ENCODE results near the gene SMPD1.

Gene SMPD1

DNA sequence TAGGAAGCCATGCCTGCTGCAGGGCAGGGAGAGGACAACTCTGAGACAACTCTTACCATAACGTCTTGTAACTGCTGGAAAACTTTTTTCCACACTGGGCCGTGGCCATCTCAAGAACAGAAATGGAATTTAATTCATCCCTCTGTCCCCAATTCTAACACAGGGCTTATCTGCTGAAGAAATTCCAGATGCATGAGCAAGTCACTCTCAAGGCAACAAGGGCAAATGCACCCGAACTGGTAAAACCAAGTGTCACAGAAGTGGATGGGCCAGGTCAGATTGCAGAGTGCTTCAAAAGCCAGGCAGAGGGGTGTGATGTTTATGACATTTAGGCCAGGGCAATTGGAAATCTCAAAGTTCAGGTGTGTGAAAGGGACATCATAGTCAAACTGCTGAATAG, 7.4 kb downstream of the SMPD1 start:
- H3K4me3 ChIP-seq (ENCODE audit: control insufficient read depth, low read depth, low read length) = no peak overlapping the region
- no peak for DNase-seq (ENCODE audit: low read depth)
- TF ChIP-seq, protein P1, sequence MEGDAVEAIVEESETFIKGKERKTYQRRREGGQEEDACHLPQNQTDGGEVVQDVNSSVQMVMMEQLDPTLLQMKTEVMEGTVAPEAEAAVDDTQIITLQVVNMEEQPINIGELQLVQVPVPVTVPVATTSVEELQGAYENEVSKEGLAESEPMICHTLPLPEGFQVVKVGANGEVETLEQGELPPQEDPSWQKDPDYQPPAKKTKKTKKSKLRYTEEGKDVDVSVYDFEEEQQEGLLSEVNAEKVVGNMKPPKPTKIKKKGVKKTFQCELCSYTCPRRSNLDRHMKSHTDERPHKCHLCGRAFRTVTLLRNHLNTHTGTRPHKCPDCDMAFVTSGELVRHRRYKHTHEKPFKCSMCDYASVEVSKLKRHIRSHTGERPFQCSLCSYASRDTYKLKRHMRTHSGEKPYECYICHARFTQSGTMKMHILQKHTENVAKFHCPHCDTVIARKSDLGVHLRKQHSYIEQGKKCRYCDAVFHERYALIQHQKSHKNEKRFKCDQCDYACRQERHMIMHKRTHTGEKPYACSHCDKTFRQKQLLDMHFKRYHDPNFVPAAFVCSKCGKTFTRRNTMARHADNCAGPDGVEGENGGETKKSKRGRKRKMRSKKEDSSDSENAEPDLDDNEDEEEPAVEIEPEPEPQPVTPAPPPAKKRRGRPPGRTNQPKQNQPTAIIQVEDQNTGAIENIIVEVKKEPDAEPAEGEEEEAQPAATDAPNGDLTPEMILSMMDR (conservative IDR thresholded peaks at IDR 0.05; ENCODE audit: control insufficient read depth, insufficient read depth, low read depth, low read length) = no peak

DNA sequence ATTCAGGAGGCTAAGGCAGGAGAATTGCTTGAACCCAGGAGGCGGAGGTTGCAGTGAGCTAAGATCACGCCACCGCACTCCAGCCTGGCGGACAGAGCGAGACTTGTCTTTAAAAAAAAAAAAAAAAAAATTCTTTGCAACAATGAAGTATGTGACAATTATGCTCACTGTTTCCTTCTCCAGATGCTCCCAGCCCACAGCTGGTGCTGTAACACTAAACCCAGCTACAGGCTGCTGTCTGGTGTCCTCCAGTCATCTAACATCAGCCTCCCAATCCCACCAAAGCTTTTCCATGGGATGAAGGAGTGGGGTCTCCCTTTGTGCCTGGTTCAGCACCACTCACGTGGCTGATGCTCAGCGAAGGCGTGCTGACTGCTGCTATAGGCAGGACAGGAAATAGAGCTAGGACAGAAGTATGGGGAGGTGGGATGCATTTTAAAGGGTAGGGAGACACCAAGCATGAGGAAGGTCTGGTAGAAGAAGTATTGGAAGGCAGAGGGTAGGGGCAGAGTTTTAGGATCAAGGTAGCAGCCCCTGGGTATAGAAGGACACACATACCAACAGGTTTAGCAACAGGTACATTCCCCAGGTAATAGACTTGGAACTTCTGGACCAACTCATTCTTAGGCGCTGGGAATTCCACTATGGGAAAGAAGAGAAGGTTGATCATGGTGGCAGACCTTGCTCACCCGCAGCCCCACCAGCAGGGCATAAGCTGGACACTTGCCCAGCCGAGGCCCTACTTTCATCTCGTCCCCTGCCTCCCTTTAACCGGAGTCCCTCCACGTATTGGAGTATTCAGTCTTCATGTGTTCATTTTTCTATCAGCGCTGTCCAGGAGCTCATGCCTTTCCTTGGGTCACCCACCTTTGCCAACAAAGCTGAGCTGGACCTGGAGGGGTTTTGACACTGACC, 10.4 kb downstream of the SMPD1 start:
- TF ChIP-seq, protein P1 (conservative IDR thresholded peaks at IDR 0.05; ENCODE audit: control insufficient read depth, insufficient read depth, low read depth, low read length) = no peak

DNA sequence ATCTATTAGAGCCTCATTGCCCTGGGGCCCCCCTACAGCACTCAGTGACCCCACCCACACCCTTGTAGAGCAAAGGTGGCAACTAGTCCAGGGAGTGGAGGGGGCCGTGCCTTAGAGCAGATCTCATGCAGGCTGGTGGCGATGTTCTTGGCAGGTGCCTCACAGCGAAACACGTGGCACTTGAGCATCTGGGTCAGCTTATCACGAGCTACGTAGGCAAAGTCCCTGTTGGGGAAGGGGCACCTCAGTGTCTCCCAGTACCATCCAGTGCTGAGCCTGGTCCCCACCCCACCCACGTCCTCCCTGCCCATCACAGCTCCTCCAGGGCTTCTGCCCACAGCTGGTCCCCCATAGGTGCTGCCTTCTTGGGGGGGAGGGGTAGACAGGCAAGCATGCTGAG, 11.2 kb downstream of the SMPD1 start:
- H3K4me3 ChIP-seq (ENCODE audit: control insufficient read depth, low read depth, low read length) = no peak overlapping the region
- DNase-seq (ENCODE audit: low read depth) = no peak
- TF ChIP-seq, protein P1 (conservative IDR thresholded peaks at IDR 0.05; ENCODE audit: control insufficient read depth, insufficient read depth, low read depth, low read length) = no peak

More for the DNA sequence above, 10.4 kb downstream of the SMPD1 start:
- H3K4me3 ChIP-seq (ENCODE audit: control insufficient read depth, low read depth, low read length) = no peak overlapping the region
- DNase-seq (ENCODE audit: low read depth) = no peak

DNA sequence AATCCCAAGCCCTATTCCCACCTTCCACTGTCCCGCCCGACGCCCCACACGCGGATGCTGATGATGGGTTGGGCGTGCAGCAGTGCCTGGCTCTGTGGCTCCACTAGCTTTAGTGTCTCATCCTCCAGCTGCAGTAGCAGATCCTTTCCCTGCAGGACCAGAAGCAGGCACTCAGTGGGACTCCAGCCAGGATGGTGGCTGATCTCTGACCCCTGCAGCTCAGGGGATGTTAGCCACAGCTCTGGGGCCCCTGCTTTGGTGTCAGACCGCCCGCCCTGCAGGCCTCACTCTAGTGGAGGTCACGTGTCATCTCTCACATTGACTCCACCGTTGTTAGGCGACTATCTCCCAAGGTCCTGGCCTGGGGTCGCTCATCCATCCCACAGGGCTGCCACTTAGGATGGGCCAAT, 11.8 kb downstream of the SMPD1 start:
- no peak for DNase-seq (ENCODE audit: low read depth)
- H3K4me3 ChIP-seq (ENCODE audit: control insufficient read depth, low read depth, low read length) = no peak overlapping the region
- TF ChIP-seq, protein P1 (conservative IDR thresholded peaks at IDR 0.05; ENCODE audit: control insufficient read depth, insufficient read depth, low read depth, low read length) = no peak

DNA sequence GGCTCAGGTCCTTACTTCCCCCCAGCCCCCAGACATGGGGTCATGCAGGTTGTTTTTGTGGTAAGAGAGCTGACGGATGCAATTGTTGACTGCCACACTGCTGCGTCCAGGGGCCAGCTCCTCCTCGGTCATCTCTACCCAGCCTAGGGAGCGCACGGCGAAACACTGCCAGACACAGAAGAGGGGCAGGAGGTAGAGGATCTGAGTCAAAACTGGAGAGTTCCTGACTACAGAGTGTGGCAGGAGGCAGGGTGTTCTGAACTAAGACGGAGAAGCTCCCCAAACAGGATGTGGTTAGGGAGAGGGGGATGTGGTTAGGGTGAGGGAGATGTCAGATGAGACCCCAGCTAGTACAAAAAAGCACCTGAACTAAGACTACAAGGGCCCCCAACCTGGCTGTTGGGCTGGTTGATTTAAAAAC, 12.3 kb downstream of the SMPD1 start:
- H3K4me3 ChIP-seq (ENCODE audit: control insufficient read depth, low read depth, low read length) = no peak overlapping the region
- TF ChIP-seq, protein P1 (conservative IDR thresholded peaks at IDR 0.05; ENCODE audit: control insufficient read depth, insufficient read depth, low read depth, low read length) = no peak

DNA sequence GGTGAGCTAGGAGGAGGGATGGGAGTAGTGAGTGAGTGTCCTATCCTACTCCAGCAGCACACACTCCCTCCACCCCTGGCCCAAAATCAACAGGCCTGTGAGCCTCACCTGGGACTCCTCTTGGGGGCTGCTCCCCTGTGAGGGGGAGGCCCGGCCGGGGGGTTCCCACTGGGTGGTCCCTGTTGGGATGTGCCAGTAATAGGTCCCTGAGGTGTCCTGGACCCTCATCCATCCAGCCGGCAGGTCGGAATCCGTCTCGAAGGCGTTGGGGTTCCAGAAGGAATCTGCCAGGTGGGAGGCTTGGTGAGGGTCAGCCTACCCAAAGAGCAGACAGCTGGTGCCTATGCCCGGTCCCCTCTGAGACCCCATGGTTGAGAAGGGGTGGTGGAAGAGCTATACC, 13.3 kb downstream of the SMPD1 start:
- DNase-seq (ENCODE audit: low read depth) = no peak
- TF ChIP-seq, protein P1 (conservative IDR thresholded peaks at IDR 0.05; ENCODE audit: control insufficient read depth, insufficient read depth, low read depth, low read length) = no peak
- no peak overlapping the region for H3K4me3 ChIP-seq (ENCODE audit: control insufficient read depth, low read depth, low read length)

More for the DNA sequence above, 12.3 kb downstream of the SMPD1 start:
- DNase-seq (ENCODE audit: low read depth) = no peak

All from fibroblast of mammary gland (primary cell).